Thoracic aorta endothelial cell (primary cell): ENCODE measurements around the gene CD8B2. TPM values are rescaled to one million over a fixed set of nuclear protein-coding genes. Genes with fewer than 3 reads are reported as not detected.

Experiments
- total RNA-seq: library from RNA; depleted of rRNA; stranded (reverse); fragments of >200 nt; gene quantifications from 2 replicates; pipeline ENCODE4 v1.2.3, GENCODE V29; 2012

CD8B2 gene
- not detected in 2 replicates for total RNA-seq

DNA sequence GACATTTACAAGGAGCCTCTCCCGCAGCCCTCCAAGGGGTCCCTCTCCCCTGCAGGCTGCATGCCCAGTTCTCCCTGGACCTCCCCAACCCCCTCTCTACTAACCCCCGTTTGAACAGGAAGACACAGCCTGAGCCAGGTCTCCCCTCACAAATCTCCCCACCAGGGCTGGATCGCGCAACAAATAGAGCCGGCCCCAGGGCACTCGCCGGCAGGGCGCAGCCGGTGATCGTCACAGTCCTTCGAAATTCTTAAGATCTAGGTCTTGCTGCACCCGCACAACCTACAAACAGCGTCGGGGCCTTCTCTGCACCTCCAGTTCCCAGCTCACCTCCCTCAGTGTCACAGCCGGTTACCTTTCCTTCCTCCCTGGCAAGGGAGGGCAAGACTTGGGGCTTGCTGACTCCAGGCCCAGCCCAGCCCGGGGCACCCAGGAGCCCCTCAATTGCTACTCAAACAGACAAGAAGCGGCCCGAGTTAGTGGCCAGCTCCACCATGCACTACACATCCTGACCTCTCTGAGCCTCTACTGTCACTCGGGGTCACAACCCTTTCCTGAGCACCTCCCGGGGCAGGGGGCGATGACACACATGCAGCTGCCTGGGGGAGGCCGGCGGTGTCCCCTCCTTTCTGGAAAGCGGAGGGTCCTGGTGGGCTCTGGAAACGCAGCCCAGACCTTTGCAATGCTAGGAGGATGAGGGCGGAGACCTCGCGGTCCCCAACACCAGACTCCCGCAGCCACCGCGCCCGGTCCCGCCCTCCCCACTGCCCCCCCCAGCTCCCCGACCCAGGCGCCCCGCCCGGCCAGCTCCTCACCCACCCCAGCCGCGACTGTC, at the start of gene CD8B2:
CD8B2 (plus strand) TSS at position 814 of the 835 bp plus-strand sequence. CDS start 63 bp downstream, outside the sequence.

DNA sequence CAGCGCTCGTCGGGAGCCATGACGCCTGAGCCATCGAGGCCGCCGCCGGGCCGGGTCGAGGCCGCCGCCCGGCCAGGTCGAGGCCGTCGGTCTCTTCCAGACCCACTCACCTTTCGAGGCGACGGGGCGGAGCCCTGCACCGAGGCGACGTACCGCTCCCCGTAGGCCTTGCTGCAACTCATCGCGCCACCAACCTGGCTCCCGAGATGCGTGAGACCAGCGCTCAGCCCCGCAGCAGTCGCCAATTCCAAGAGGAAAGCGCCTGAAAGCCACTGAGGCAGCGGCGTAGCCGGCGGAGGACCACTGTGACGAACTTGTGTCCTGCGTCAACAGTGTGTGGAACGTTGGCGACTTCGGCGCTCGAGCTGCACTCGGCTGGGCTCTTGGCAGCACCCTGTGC, 19.1 kb upstream of the CD8B2 start, which contains the start of gene RGPD3:
RGPD3 (minus strand) TSS at position 307 of the 400 bp plus-strand sequence; CDS start at position 182, 125 bp downstream.

Other genes with a start within 250 kb of the CD8B2 start
- gene RGPD3, start 19.0 kb upstream of the CD8B2 start, total RNA-seq = 0.53 and 0.79 TPM in 2 replicates